Upper lobe of left lung (tissue), 6 donors: ENCODE results near the gene FOXP1. TPM values are rescaled to one million over a fixed set of nuclear protein-coding genes. Genes with fewer than 3 reads are reported as not detected.

ENCODE experiments used
- ATAC-seq, 2 donors: fragments of 200-7000 bp; cut with Tn5 transposase; one replicate each; pipeline ENCODE4 v1.9.1; 2022; ENCODE audit warnings: mild to moderate bottlenecking in 2 of 2, moderate library complexity in 2 of 2; ENCODE audit not compliant: low FRiP score in 2 of 2
- DNase-seq, 2 donors: peaks; one replicate each; pipeline ENCODE4 v3.0.0-alpha.2; 2019 to 2020
- H3K27ac ChIP-seq, 4 donors: fragments of 200-600 bp; sonication (generic); one replicate each; pipeline ENCODE4 v1.5.1; 2016 to 2019
- H3K27me3 ChIP-seq, 4 donors: fragments of 200-600 bp; sonication (generic); one replicate each; pipeline ENCODE4 v1.5.1; 2017 to 2019
- H3K36me3 ChIP-seq, 4 donors: fragments of 200-600 bp; sonication (generic); one replicate each; pipeline ENCODE4 v1.5.1; 2016 to 2019
- H3K4me1 ChIP-seq, 4 donors: fragments of 200-600 bp; sonication (generic); one replicate each; pipeline ENCODE4 v1.5.1; 2018 to 2019
- H3K4me3 ChIP-seq, 4 donors: fragments of 200-600 bp; sonication (generic); one replicate each; pipeline ENCODE4 v1.5.1; 2017 to 2019; ENCODE audit warnings: mild to moderate bottlenecking in 2 of 4, moderate library complexity in 1 of 4
- H3K9me3 ChIP-seq, 4 donors: fragments of 200-600 bp; sonication (generic); one replicate each; pipeline ENCODE4 v1.5.1; 2018 to 2019
- CTCF ChIP-seq, 6 experiments: fragments of 450-650 bp in 4 of 6; fragments of 200-600 bp in 2 of 6; sonication (generic) in 2 of 6; IDR thresholded peaks; one replicate each; pipeline ENCODE4 v1.5.1; 2016 to 2019; ENCODE audit warnings: antibody characterized with exemption in 6 of 6
- EP300 ChIP-seq, 4 donors: sonication (generic); formaldehyde crosslinking; IDR thresholded peaks; one replicate each; pipeline ENCODE4 v1.5.1; 2017; ENCODE audit warnings: antibody characterized with exemption in 4 of 4, control low read depth in 2 of 4
- POLR2A ChIP-seq, 4 donors: fragments of 450-650 bp; IDR thresholded peaks; one replicate each; pipeline ENCODE4 v1.5.1; 2016 to 2017; ENCODE audit warnings: antibody characterized with exemption in 4 of 4, mild to moderate bottlenecking in 2 of 4
- POLR2AphosphoS5 ChIP-seq, 2 donors: sonication (generic); formaldehyde crosslinking; IDR thresholded peaks; one replicate each; pipeline ENCODE4 v1.5.1; 2017; ENCODE audit warnings: antibody characterized with exemption in 2 of 2
- WGBS, 2 donors: methylation state at CpG; one replicate each; pipeline ENCODE4 v1.1.5; 2017 to 2018; 5-methylcytosine and 5-hydroxymethylcytosine counted together
- total RNA-seq, 6 donors: library from RNA; depleted of rRNA in 4 of 6; stranded (reverse); fragments of >200 nt in 4 of 6; gene quantifications; one replicate each; pipeline versions ENCODE4 v1.1.0 to v1.2.1, GENCODE V29; 2016 to 2021
- donor health status: DM: no; HTN: no; CAD: no; lungs with moderate emphysema.
- donor health status: DM: no; HTN: yes; CAD: no; lungs with severe emphysema.

FOXP1 gene
- total RNA-seq, 6 donors from 2014 or later, result 103 to 248 (median 134) TPM

GRCh38 chr3:71268462-71268999 lies 315.0 kb downstream of the FOXP1 start:
- Histone ChIP-seq H3K27ac (no peak overlapping the region), H3K9me3 (no peaks in the 10 kb centered on the region), H3K4me1 (peaks cover 0 to 3% (median 0%) of the 10 kb centered on the region in 4 donors), H3K27me3 (no peaks in the 10 kb centered on the region), H3K4me3 (no peak overlapping the region), H3K36me3 (no peaks in the 10 kb centered on the region)
- 94 to 97% methylated on average over 5 of the region's 5 CpGs for WGBS, 2 donors
- DNase-seq (no peak), ATAC-seq (no peak)
- TF ChIP-seq CTCF (IDR thresholded peaks at IDR 0.05) (no peak), POLR2AphosphoS5 (IDR thresholded peaks at IDR 0.05) (no peak), EP300 (IDR thresholded peaks at IDR 0.05) (no peak), POLR2A (IDR thresholded peaks at IDR 0.05) (no peak)

GRCh38 chr3:71266875-71267274 lies 316.7 kb downstream of the FOXP1 start:
- WGBS, 2 donors, result 79 to 90% methylated on average over 1 of the region's 1 CpG
- no peak for ATAC-seq
- H3K4me1 ChIP-seq, result peaks cover 0 to 3% (median 0%) of the 10 kb centered on the region in 4 donors
- no peak for TF ChIP-seq EP300 (IDR thresholded peaks at IDR 0.05)
- no peak overlapping the region for H3K4me3 ChIP-seq
- no peaks in the 10 kb centered on the region for H3K36me3 ChIP-seq
- no peaks in the 10 kb centered on the region for H3K27me3 ChIP-seq
- no peak overlapping the region for H3K27ac ChIP-seq
- no peak for DNase-seq
- H3K9me3 ChIP-seq, result no peaks in the 10 kb centered on the region

- no peak for DNase-seq
- no peak overlapping the region for H3K27ac ChIP-seq
- WGBS, 2 donors, result 85 to 87% methylated on average over 9 of the region's 9 CpGs
Observed at GRCh38 chr3:71265365-71265915, 318.1 kb downstream of the FOXP1 start.

GRCh38 chr3:71264840-71265239 lies 318.7 kb downstream of the FOXP1 start:
- DNase-seq (no peak), ATAC-seq (no peak)
- Histone ChIP-seq H3K27me3 (no peaks in the 10 kb centered on the region), H3K36me3 (no peaks in the 10 kb centered on the region), H3K27ac (no peak overlapping the region), H3K4me1 (no peaks in the 10 kb centered on the region), H3K4me3 (no peak overlapping the region), H3K9me3 (no peaks in the 10 kb centered on the region)
- no peak for TF ChIP-seq POLR2A (IDR thresholded peaks at IDR 0.05)
- no peak for TF ChIP-seq POLR2AphosphoS5 (IDR thresholded peaks at IDR 0.05)
- TF ChIP-seq EP300 (IDR thresholded peaks at IDR 0.05), result no peak
- no peak for TF ChIP-seq CTCF (IDR thresholded peaks at IDR 0.05)
- WGBS, 2 donors, result 76 to 97% methylated on average over 2 of the region's 2 CpGs

More at GRCh38 chr3:71265365-71265915, 318.1 kb downstream of the FOXP1 start:
- Histone ChIP-seq H3K9me3 (no peaks in the 10 kb centered on the region), H3K4me3 (no peak overlapping the region), H3K36me3 (no peaks in the 10 kb centered on the region), H3K27me3 (no peaks in the 10 kb centered on the region), H3K4me1 (peaks cover 0 to 2% (median 0%) of the 10 kb centered on the region in 4 donors)
- no peak for ATAC-seq
- TF ChIP-seq POLR2AphosphoS5 (IDR thresholded peaks at IDR 0.05) (no peak), CTCF (IDR thresholded peaks at IDR 0.05) (no peak), EP300 (IDR thresholded peaks at IDR 0.05) (no peak), POLR2A (IDR thresholded peaks at IDR 0.05) (no peak)

GRCh38 chr3:71262364-71263265 lies 320.9 kb downstream of the FOXP1 start:
- Histone ChIP-seq H3K27ac (peak overlapping the region in 1 of 4 donors; percentile 22), H3K36me3 (no peaks in the 10 kb centered on the region), H3K9me3 (no peaks in the 10 kb centered on the region), H3K4me3 (no peak overlapping the region), H3K4me1 (peaks cover 0 to 10% (median 0%) of the 10 kb centered on the region in 4 donors), H3K27me3 (no peaks in the 10 kb centered on the region)
- WGBS, 2 donors, result 70 to 76% methylated on average over 8 of the region's 8 CpGs
- no peak for ATAC-seq
- no peak for DNase-seq
- TF ChIP-seq EP300 (IDR thresholded peaks at IDR 0.05) (no peak), CTCF (IDR thresholded peaks at IDR 0.05) (no peak), POLR2A (IDR thresholded peaks at IDR 0.05) (no peak), POLR2AphosphoS5 (IDR thresholded peaks at IDR 0.05) (no peak)
